CD4-positive, alpha-beta T cell treated with Interleukin-15 for 1 hour (primary cell): ENCODE data around the gene BACH1.

ENCODE experiments used
- DNase-seq: peaks from one replicate; pipeline ENCODE4 v3.0.0-alpha.2; 2020

Gene BACH1

GRCh38 chr21:29384683-29385359 lies 86.1 kb downstream of the BACH1 start:
- no peak for DNase-seq

DNA sequence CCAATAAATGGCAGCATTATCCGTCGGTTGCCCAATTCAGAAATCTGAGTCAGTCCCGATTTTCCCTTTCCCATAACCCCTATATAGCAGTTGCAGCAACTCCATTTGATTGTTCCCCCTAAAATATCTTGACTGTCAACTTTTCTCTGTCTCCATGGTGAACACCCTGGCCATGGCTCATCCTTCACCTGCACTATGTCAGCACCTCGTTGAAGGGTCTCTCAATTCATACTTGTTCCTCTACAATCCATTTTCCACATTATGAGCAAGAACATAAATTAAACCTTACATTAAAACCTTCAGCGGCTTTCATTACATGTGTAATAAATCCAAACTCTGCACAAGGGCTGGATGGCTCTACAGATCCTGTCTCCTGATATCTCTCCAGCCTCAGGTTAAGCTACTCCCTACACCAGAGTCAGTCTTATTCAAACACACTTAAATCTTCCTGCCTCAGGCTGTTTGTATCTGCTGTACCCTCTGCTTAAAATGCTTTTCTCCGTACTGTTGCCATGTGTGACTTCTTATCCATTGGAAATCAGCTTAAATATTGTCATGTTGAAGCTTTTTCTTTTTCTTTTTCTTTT lies 87.3 kb downstream of the BACH1 start:
- DNase-seq, result no peak

DNA sequence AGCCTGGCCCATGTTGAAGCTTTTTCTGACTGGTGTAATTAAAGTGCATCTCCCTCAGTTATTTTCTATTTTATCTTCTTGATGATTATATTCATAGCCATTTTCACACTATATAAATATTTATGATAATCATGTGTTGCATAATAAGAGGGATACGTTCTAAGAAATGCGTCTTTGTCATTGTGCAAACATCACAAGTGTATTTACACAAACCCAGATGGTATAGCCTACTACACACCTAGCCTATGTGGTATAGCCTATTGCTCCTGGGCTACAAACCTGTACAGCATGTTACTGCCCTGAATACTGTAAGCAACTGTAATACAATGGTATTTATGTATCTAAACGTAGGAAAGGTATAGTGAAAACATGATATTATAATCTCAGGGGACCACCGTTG lies 88.1 kb downstream of the BACH1 start:
- no peak for DNase-seq

DNA sequence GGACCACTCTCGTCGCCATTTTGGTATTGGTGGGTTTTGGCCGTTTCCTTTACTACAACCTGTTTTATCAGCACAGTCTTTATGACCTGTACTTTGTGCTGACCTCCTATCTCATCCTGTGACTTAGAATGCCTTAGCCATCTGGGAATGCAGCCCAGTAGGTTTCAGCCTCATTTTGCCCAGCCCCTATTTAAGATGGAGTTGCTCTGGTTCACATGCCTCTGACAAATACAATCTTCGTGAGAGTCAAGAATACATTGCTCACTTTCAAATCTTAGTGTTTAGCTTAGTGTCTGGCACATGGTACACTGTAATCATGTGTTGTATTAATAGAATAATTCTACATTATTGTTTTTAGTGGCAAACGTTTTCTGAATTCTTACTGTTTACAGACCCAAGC lies 88.9 kb downstream of the BACH1 start:
- DNase-seq, result no peak

- no peak for DNase-seq
Measured at GRCh38 chr21:29389136-29389535, 90.4 kb downstream of the BACH1 start.

- DNase-seq, result no peak
Measured at GRCh38 chr21:29390778-29391177, 92.1 kb downstream of the BACH1 start.

GRCh38 chr21:29394051-29394450 lies 95.3 kb downstream of the BACH1 start:
- DNase-seq, result no peak
